ENCODE measurements around the gene KLF2. TPM values are rescaled to one million over a fixed set of nuclear protein-coding genes. Genes with fewer than 3 reads are reported as not detected.
"Not testable (repeated sequence)": the region's sequence is repeated elsewhere in the genome, so short reads cannot be mapped to it uniquely, and the experiment has no call there.

KLF2 gene
- total RNA-seq (2014; rRNA removed; shearing (Covaris generic)): 3.4 and 10.2 TPM in 2 replicates

- peak; percentile 86 for DNase-seq (ENCODE audit: low spot score)
These were observed at the start of gene KLF2 for GRCh38 chr19:16324384-16325160. Gene KLF2, plus strand, starts transcription at chr19:16324826. Its CDS starts 98 bp downstream, at chr19:16324924.

GRCh38 chr19:16280306-16280705 is 44.3 kb upstream of the KLF2 start:
- DNase-seq (ENCODE audit: low spot score): no peak

GRCh38 chr19:16281743-16282142 is 42.9 kb upstream of the KLF2 start:
- DNase-seq (ENCODE audit: low spot score): no peak

GRCh38 chr19:16283210-16284061 is 41.2 kb upstream of the KLF2 start:
- no peak for DNase-seq (ENCODE audit: low spot score)

- no peak for DNase-seq (ENCODE audit: low spot score)
These were observed 40.1 kb upstream of the KLF2 start for GRCh38 chr19:16284505-16284904.

GRCh38 chr19:16285079-16285478 is 39.5 kb upstream of the KLF2 start:
- DNase-seq (ENCODE audit: low spot score): not testable (repeated sequence)

- DNase-seq (ENCODE audit: low spot score): no peak
These were observed 38.7 kb upstream of the KLF2 start for GRCh38 chr19:16285769-16286498.

GRCh38 chr19:16288544-16288943 is 36.1 kb upstream of the KLF2 start:
- DNase-seq (ENCODE audit: low spot score): no peak

GRCh38 chr19:16289594-16289993 is 35.0 kb upstream of the KLF2 start:
- DNase-seq (ENCODE audit: low spot score): no peak

- DNase-seq (ENCODE audit: low spot score): no peak
These were observed 33.9 kb upstream of the KLF2 start for GRCh38 chr19:16290692-16291091.

- peak; percentile 92 for DNase-seq (ENCODE audit: low spot score)
These were observed 31.2 kb upstream of the KLF2 start for GRCh38 chr19:16293118-16294091.

GRCh38 chr19:16295057-16295456 is 29.6 kb upstream of the KLF2 start:
- no peak for DNase-seq (ENCODE audit: low spot score)

- peak; percentile 77 for DNase-seq (ENCODE audit: low spot score)
These were observed 27.9 kb upstream of the KLF2 start for GRCh38 chr19:16296713-16297112.

- no peak for DNase-seq (ENCODE audit: low spot score)
These were observed 26.9 kb upstream of the KLF2 start for GRCh38 chr19:16297575-16298178.

- no peak for DNase-seq (ENCODE audit: low spot score)
These were observed 26.3 kb upstream of the KLF2 start for GRCh38 chr19:16298334-16298733.

- DNase-seq (ENCODE audit: low spot score): peak; percentile 95
These were observed 22.5 kb upstream of the KLF2 start for GRCh38 chr19:16301999-16302694.

- DNase-seq (ENCODE audit: low spot score): no peak
These were observed 20.9 kb upstream of the KLF2 start for GRCh38 chr19:16303755-16304154.

GRCh38 chr19:16304511-16304910 is 20.1 kb upstream of the KLF2 start:
- not testable (repeated sequence) for DNase-seq (ENCODE audit: low spot score)

- DNase-seq (ENCODE audit: low spot score): not testable (repeated sequence)
These were observed 19.6 kb upstream of the KLF2 start for GRCh38 chr19:16305060-16305459.

Measured in A172 (cell line).